Measurements from ENCODE around the gene CISTR. TPM values are rescaled to one million over a fixed set of nuclear protein-coding genes. Genes with fewer than 3 reads are reported as not detected.

CISTR gene
- total RNA-seq, 2 donors from 2014 or later, result not detected

DNA sequence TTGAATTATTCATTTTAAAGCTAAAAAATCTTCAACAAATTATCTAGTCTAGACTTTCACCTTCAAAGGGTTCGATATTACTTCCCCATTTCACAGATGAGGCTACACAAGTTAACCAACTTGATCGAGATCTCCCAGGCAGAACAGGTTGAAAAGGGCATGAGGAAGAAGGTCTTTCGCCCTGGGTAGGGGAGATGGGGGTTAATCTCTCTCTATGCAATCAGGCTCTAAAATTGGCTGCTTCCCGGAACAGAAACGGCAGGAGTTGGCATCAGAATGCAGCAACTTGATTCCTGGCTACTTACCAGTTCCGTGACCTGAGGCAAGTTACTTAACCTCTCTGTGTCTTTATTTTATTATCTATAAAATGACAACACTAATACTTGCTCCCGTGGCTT is 2.4 kb upstream of the CISTR start:
- peaks cover 16% of the 10 kb centered on the region for H3K4me1 Mint-ChIP-seq

DNA sequence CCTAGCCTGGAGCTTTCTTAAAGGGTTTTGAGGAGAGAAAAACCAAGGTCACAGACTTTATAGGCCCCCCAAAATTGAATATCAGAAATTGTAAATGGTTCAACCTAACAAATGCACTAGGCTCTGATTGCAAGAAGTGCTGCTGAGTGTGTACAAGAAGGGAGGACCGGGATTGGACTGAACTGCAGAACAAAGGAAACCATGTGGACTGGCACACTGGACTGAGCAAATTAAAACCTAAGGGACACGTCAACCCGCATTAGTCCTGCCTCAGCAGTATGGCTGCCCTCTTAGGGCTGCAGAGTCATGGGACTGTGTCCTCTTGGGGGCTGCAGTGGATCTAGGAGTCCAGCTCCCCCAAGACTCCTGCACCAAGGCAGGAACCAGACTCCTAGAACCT is 842 bp upstream of the CISTR start:
- TF ChIP-seq, protein P1, sequence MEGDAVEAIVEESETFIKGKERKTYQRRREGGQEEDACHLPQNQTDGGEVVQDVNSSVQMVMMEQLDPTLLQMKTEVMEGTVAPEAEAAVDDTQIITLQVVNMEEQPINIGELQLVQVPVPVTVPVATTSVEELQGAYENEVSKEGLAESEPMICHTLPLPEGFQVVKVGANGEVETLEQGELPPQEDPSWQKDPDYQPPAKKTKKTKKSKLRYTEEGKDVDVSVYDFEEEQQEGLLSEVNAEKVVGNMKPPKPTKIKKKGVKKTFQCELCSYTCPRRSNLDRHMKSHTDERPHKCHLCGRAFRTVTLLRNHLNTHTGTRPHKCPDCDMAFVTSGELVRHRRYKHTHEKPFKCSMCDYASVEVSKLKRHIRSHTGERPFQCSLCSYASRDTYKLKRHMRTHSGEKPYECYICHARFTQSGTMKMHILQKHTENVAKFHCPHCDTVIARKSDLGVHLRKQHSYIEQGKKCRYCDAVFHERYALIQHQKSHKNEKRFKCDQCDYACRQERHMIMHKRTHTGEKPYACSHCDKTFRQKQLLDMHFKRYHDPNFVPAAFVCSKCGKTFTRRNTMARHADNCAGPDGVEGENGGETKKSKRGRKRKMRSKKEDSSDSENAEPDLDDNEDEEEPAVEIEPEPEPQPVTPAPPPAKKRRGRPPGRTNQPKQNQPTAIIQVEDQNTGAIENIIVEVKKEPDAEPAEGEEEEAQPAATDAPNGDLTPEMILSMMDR (conservative IDR thresholded peaks at IDR 0.05), result no peak
- no peaks in the 10 kb centered on the region for H3K9me3 ChIP-seq (ENCODE audit: control insufficient read depth, low read length)
- 91 to 100% methylated on average over 3 of the region's 3 CpGs for WGBS, 2 experiments (ENCODE audit: insufficient coverage in 1 of 2, insufficient read length in 1 of 2)
- H3K27ac ChIP-seq (ENCODE audit: low read depth, low read length), result no peak overlapping the region
- H3K4me1 ChIP-seq (ENCODE audit: control insufficient read depth, insufficient read depth, low read length), result no peaks in the 10 kb centered on the region
- H3K27me3 ChIP-seq (ENCODE audit: control insufficient read depth, insufficient read depth, low read length, poor library complexity, severe bottlenecking), result peaks cover 85% of the 10 kb centered on the region
- H3K36me3 ChIP-seq (ENCODE audit: control insufficient read depth, insufficient read depth, low read length), result no peaks in the 10 kb centered on the region
- no peak overlapping the region for H3K4me3 ChIP-seq (ENCODE audit: low read length)
- no peaks in the 10 kb centered on the region for H3K36me3 Mint-ChIP-seq (ENCODE audit: low read depth)
- no peak overlapping the region for H3K4me3 Mint-ChIP-seq
- no peak for DNase-seq
- no peak overlapping the region for H3K27ac Mint-ChIP-seq
- no peak overlapping the region for H3K9ac ChIP-seq (ENCODE audit: extremely low read depth, low read length, poor library complexity, severe bottlenecking)
- peaks cover 3% of the 10 kb centered on the region for H3K27me3 Mint-ChIP-seq (ENCODE audit: insufficient read depth)
- no peaks in the 10 kb centered on the region for H3K9me3 Mint-ChIP-seq
- H3K4me1 Mint-ChIP-seq, result peaks cover 5% of the 10 kb centered on the region

More for the DNA sequence above, 2.4 kb upstream of the CISTR start:
- Histone ChIP-seq H3K27ac (ENCODE audit: low read depth, low read length) (no peak overlapping the region), H3K4me3 (ENCODE audit: low read length) (no peak overlapping the region), H3K27me3 (ENCODE audit: control insufficient read depth, insufficient read depth, low read length, poor library complexity, severe bottlenecking) (peaks cover 83% of the 10 kb centered on the region), H3K36me3 (ENCODE audit: control insufficient read depth, insufficient read depth, low read length) (no peaks in the 10 kb centered on the region), H3K9ac (ENCODE audit: extremely low read depth, low read length, poor library complexity, severe bottlenecking) (no peak overlapping the region), H3K9me3 (ENCODE audit: control insufficient read depth, low read length) (no peaks in the 10 kb centered on the region), H3K4me1 (ENCODE audit: control insufficient read depth, insufficient read depth, low read length) (no peaks in the 10 kb centered on the region)
- Mint-ChIP-seq H3K4me3 (no peak overlapping the region), H3K9me3 (no peaks in the 10 kb centered on the region), H3K27me3 (ENCODE audit: insufficient read depth) (peaks cover 13% of the 10 kb centered on the region), H3K27ac (no peak overlapping the region), H3K36me3 (ENCODE audit: low read depth) (no peaks in the 10 kb centered on the region)
- DNase-seq, result peak; percentile 38
- WGBS, 2 experiments (ENCODE audit: insufficient coverage in 1 of 2, insufficient read length in 1 of 2), result 85 to 88% methylated on average over 6 of the region's 7 CpGs
- TF ChIP-seq, protein P1 (conservative IDR thresholded peaks at IDR 0.05), result no peak

DNA sequence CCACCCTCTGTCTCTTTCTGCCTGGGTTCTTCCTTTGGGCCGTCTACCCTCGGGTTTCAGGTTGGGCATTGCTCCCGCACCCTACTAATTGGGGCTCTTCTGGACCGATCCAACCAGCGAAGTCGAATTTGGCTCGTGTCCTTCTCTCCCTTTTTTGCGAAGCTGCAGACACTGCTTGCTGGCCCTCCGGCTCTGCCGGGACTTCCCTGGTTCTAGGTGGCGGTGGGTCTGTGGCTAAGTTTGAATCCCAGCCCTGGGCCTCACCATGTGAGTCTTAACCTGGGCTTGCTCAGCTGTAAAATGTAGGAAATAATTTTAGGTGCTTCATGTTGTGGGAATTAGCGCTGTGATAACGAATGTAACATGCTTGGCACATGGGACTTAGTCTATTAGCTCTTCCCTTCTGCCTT is 418 bp upstream of the CISTR start:
- TF ChIP-seq, protein P1 (conservative IDR thresholded peaks at IDR 0.05), result no peak
- Histone ChIP-seq H3K36me3 (ENCODE audit: control insufficient read depth, insufficient read depth, low read length) (no peaks in the 10 kb centered on the region), H3K9me3 (ENCODE audit: control insufficient read depth, low read length) (no peaks in the 10 kb centered on the region), H3K4me3 (ENCODE audit: low read length) (no peak overlapping the region), H3K27ac (ENCODE audit: low read depth, low read length) (no peak overlapping the region), H3K27me3 (ENCODE audit: control insufficient read depth, insufficient read depth, low read length, poor library complexity, severe bottlenecking) (peaks cover 90% of the 10 kb centered on the region), H3K9ac (ENCODE audit: extremely low read depth, low read length, poor library complexity, severe bottlenecking) (no peak overlapping the region), H3K4me1 (ENCODE audit: control insufficient read depth, insufficient read depth, low read length) (no peaks in the 10 kb centered on the region)
- 38 to 60% methylated on average over 4 to 13 of the region's 13 CpGs for WGBS, 2 experiments (ENCODE audit: insufficient coverage in 1 of 2, insufficient read length in 1 of 2)
- Mint-ChIP-seq H3K9me3 (no peaks in the 10 kb centered on the region), H3K4me1 (peaks cover 2% of the 10 kb centered on the region), H3K27ac (no peak overlapping the region), H3K4me3 (no peak overlapping the region), H3K27me3 (ENCODE audit: insufficient read depth) (peaks cover 3% of the 10 kb centered on the region), H3K36me3 (ENCODE audit: low read depth) (no peaks in the 10 kb centered on the region)
- no peak for DNase-seq
